Stimulated activated naive CD4-positive, alpha-beta T cell (primary cell): ENCODE measurements around the gene CFAP221.
A peak's percentile ranks its signal among the peaks of the same experiment; 100 is the strongest.

ENCODE experiments used
- DNase-seq, 6 experiments: peaks; one replicate each; lab custom pipeline; 2025; lab: John Stamatoyannopoulos, UW

The CFAP221 gene

DNA sequence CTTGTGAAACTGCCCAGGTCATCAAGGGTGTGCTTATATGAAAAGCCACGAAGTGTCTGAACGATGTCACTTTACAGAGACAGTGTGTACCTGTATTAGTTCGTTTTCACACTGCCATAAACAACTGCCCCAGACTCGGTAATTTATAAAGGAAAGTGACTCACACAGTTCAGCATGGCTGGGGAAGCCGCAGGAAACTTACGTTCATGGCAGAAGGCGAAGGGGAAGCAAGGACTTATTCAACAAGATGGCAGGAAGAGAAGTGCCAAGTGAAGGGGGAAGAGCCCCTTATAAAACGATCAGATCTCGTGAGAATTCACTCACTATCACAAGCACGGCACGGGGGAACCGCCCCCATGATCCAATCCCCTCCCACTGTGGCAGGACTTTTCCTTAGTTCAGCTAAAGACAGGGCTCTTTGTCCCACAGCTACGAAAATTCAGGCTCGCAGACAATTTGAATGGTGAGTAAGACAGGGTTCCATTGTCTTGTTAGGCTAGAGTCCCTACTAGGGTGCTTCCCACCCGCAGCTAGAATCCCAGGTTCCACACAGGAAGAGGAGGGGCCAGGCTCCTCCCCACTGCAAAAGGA lies 154.9 kb downstream of the CFAP221 start:
- DNase-seq = no peak

- DNase-seq = no peak
Observed at GRCh38 chr2:119700866-119701265, 156.6 kb downstream of the CFAP221 start.

DNA sequence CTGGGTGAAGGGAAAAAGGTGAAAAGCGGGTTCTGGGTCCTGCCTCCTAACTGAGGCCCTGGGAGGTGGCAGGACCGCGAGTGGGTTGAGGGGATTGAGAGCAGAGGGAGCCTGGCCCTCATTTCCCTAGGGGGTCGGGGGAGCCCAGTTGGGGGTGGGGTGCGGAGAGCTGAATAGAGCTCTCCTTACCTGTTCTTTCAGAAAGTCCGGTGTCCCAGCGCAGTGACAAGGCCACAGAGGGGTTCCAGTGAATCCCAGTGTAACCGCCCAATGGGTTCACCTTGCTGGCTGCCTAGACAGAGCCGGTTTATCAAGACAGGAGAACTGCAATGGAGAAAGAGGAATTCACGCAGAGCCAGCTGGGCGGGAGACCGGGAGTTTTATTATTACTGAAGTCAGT lies 157.1 kb downstream of the CFAP221 start:
- DNase-seq = no peak

GRCh38 chr2:119702203-119702917 lies 158.1 kb downstream of the CFAP221 start:
- DNase-seq = no peak

DNA sequence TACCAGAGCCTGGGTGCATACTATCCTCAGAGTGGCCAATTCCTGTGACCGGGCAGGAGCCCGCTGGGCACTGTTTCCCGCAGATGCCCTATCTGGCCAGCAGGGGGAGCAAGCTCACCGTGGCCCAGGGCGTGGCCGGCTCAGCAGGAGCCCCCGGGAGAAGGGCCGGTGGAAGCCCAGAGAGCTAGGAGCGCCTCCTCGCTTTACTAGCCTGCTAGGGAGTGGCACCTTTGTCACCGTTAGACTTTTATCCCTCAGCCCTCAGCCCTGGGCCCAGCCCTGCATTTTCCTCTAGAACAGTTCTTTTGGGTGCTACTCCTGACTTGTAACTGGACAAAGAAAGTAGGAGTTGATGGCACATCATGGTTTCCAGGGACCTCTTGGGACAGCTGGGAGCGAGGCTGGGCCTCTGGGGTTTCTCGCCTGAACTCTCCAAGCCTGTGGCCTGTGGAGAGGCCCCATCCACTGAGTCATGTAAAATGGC lies 158.7 kb downstream of the CFAP221 start:
- DNase-seq = peak; percentile 12 to 66 (median 50)

DNA sequence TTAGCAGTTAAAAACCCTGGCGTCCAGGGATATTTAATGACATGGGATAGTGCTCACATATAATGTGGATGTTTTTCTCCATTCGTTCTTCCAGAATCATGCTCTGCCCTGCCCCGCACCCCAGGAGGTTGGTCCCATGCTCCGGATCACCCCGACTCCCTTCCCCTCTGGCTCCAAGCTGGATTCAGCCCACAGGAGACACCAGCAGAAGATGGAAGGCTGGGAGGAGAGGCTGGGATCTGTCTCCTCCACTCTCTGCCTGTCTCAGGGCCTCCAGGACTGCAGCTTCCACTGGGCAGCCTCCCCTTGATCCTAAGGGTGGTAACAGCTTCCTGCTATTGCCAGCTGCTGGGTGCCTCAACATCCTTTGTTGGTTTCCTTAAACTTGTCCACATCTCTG lies 159.3 kb downstream of the CFAP221 start:
- no peak for DNase-seq

GRCh38 chr2:119704670-119705120 lies 160.4 kb downstream of the CFAP221 start:
- DNase-seq = no peak

DNA sequence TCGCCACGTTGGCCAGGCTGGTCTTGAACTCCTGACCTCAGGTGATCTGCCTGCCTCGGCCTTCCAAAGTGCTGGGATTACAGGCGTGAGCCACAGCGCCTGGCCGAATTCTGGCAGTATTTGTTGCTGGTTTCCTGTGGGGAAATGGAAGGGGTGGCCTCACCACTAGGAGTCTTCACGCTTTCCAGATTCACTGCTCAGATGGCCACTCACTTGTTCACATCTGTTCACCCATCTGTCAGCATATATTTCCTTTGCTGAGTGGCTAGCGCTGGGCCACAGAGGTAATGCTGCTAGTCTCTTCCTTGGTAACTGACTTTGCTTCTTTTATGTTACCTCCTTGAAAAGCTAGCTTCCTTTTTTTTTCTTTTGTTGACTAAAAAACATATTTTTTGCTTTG lies 162.0 kb downstream of the CFAP221 start:
- no peak for DNase-seq
